Upper lobe of left lung (tissue), 4 donors: ENCODE measurements around the gene CPAMD8.

Experiments used
- POLR2A ChIP-seq, 4 donors: fragments of 450-650 bp; IDR thresholded peaks; one replicate each; pipeline ENCODE4 v1.5.1; 2016 to 2017; ENCODE audit warnings: antibody characterized with exemption in 4 of 4, mild to moderate bottlenecking in 2 of 4
- POLR2AphosphoS5 ChIP-seq, 2 donors: sonication (generic); formaldehyde crosslinking; IDR thresholded peaks; one replicate each; pipeline ENCODE4 v1.5.1; 2017; ENCODE audit warnings: antibody characterized with exemption in 2 of 2
- TF ChIP-seq, protein P1 (sequence below), 6 experiments: fragments of 450-650 bp in 4 of 6; fragments of 200-600 bp in 2 of 6; sonication (generic) in 2 of 6; IDR thresholded peaks; one replicate each; pipeline ENCODE4 v1.5.1; 2016 to 2019; ENCODE audit warnings: antibody characterized with exemption in 6 of 6

DNA sequence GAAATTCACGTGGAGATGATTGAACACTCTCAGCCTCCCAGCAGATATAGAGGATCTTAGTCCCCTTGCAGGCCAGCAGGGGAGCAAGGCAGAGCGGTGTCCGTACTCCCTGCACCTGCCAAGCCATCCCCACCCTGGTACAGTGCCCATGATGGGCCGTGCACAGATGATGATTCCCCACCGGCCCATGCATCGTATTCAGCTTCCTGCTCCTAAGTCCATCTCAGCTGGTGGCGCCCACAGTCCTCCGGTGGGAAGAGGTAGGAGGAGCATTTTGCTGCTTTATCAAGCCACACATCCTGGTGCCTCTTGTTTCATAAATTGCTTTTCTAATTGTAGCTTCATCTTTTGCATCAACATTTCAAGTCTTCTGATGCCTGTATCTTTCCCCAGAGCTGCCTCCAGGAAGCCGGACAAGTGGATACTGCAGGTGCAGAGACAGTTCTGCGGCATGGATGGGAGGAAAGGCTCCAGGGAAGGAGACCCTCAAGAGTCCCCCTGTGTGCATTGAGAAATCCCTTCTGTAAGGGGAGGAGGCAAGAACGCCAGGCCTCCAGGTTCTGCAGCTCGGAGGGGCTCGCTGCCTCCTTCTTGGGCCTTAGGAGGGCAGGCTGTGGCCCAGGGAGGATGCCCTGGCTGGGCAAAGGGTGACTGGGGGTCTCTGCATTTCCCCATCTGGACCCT is 82.5 kb downstream of the CPAMD8 start:
- TF ChIP-seq POLR2AphosphoS5 (IDR thresholded peaks at IDR 0.05): no peak
- TF ChIP-seq, protein P1, sequence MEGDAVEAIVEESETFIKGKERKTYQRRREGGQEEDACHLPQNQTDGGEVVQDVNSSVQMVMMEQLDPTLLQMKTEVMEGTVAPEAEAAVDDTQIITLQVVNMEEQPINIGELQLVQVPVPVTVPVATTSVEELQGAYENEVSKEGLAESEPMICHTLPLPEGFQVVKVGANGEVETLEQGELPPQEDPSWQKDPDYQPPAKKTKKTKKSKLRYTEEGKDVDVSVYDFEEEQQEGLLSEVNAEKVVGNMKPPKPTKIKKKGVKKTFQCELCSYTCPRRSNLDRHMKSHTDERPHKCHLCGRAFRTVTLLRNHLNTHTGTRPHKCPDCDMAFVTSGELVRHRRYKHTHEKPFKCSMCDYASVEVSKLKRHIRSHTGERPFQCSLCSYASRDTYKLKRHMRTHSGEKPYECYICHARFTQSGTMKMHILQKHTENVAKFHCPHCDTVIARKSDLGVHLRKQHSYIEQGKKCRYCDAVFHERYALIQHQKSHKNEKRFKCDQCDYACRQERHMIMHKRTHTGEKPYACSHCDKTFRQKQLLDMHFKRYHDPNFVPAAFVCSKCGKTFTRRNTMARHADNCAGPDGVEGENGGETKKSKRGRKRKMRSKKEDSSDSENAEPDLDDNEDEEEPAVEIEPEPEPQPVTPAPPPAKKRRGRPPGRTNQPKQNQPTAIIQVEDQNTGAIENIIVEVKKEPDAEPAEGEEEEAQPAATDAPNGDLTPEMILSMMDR (IDR thresholded peaks at IDR 0.05): no peak
- TF ChIP-seq POLR2A (IDR thresholded peaks at IDR 0.05): no peak
